Suppressor macrophage (primary cell): Measurements from ENCODE around the gene GRIA3.

Experiments used
- DNase-seq, 4 experiments: peaks; one replicate each; pipeline ENCODE4 v3.0.0-alpha.2; 2020 to 2022

GRIA3 gene

DNA sequence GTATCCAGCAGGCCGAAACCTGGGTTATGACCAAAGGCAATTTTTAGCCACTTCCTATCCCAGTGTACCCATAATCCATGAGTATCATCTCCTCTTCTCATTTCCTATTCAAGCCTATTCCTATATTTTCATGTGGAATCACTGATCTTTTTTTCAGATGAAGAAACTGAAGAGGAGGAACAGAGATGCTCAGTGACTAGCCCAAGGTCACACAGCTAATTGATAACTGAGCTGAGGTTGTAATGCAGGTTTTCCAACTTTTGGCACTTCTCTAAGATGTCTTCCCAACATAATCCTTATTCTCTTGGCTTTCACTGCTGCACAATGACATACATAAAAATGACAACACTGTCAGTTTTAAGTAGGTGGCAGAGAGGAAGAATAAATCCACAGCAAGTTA lies 15.3 kb downstream of the GRIA3 start:
- no peak for DNase-seq

DNA sequence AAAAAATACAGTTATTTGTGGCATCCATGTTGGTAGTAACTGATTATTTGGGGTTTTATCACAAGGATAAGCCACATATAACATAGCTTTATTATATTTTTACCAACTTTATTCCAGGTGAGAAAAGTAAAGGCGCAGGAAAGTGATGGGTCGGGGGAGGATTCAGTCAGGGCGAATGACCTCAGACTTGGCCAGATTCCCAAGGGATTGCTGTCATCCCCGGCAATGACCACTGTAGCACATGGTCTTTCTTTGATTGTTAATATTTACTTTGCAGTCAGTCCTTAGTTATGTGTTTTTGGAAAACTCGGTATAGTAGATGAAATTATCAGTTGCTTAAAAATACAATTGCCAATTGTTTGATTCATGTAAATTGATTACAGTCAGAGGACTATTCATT lies 17.6 kb downstream of the GRIA3 start:
- no peak for DNase-seq

GRCh38 chrX:123202523-123202922 lies 18.4 kb downstream of the GRIA3 start:
- no peak for DNase-seq

DNA sequence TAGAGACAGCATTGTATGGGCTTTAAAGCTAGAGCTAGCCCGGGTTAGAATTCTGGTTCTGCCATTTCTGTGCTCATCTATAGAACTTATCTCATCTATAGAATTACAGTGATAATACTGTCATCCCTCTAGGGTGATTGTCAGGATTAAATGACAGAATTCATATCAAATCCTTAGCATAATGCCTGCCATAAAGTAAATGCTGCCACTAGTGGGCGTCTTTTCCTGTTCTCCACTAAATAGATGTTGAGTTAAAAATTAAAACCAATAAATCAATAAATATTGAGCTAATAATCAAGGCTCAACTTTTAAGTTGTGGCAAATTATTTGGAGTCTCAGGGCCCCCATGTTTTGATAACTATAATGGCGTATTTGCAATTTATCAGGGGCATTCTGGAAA lies 19.7 kb downstream of the GRIA3 start:
- DNase-seq, result no peak

- DNase-seq, result no peak
Measured at GRCh38 chrX:123206176-123206575, 22.1 kb downstream of the GRIA3 start.

DNA sequence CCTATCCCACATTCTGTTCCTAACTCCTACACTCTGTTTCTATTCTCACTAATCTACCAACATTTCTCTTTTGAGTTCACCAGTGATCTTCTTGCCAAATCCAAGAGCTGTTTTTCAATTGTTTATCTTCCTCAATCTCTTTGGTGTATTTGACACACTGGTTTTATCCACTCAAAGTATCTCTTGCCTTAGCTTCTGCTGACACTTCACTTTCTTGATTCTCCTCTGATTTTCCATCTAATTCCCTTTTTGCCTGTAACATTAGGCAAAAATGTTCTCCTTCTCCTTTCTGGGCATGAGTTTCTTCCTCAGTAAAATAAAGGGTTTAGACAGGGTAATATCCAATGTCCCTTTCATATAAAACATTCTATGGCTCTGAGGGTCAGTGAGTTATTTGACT lies 26.2 kb downstream of the GRIA3 start:
- DNase-seq, result no peak

GRCh38 chrX:123215397-123216089 lies 31.5 kb downstream of the GRIA3 start:
- DNase-seq, result no peak

GRCh38 chrX:123217077-123217476 lies 33.0 kb downstream of the GRIA3 start:
- no peak for DNase-seq

DNA sequence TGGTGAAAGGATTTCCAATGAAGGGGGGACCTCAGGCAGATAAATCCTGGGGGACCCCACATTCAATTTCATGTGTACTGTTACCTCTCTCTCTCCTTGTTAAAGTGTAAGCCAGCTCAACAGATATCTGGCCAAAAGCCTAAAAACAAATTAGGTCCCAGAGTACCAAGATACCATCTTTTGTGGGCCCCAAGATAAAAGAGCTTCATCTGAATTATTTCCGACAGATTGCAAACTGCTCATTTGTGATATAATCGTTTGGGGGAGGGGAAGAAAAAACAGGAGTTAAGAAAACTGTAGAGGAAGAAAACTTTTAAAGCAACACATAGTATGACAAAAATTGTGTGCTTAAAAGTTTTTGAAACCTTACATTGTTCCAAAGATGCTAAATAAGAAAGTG lies 33.6 kb downstream of the GRIA3 start:
- DNase-seq, result no peak

GRCh38 chrX:123219916-123220315 lies 35.8 kb downstream of the GRIA3 start:
- no peak for DNase-seq

- no peak for DNase-seq
Measured at GRCh38 chrX:123222920-123223319, 38.8 kb downstream of the GRIA3 start.

- no peak for DNase-seq
Measured at GRCh38 chrX:123223409-123223808, 39.3 kb downstream of the GRIA3 start.

DNA sequence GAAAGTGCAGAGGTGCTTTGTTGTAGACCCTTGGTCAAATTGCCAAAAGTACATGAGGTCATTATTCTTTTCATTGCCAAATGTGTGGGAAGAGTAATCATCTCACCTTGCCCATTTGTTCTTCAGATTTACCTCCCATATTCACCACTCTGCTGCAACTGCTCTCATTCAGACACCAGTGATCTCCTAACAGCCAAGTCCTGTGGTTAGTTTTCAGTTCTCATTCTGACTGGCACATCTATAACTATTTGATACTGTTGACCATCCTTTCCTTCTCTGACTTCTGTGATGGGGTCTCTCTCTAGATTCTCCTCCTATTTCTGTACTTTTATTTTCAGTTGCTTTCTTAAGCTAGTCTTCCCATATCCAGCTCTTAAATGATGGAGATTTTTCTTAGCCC lies 39.8 kb downstream of the GRIA3 start:
- no peak for DNase-seq

GRCh38 chrX:123230798-123231197 lies 46.7 kb downstream of the GRIA3 start:
- DNase-seq, result no peak

DNA sequence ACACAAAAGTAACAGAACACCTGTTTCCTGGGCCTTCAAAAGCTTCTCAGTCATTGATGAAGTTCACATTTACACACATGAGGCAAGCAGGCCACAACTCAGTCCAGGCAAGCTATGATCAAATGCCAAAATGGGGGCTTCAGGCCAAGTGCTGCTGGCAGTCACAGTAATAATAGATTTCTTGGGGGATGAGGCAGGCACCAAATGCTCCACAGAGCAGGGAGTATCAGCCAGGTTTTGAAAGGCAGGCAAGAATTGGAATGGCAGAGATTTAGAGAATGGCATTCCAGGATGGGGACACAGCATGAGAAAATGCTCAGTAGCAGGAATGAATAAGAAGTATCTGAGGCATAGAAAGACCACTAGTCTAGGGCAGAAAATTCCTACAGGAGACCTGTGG lies 52.8 kb downstream of the GRIA3 start:
- no peak for DNase-seq

- no peak for DNase-seq
Measured at GRCh38 chrX:123237271-123237670, 53.2 kb downstream of the GRIA3 start.

GRCh38 chrX:123254457-123254856 lies 70.4 kb downstream of the GRIA3 start:
- DNase-seq, result no peak

- no peak for DNase-seq
Measured at GRCh38 chrX:123256378-123256777, 72.3 kb downstream of the GRIA3 start.

GRCh38 chrX:123260920-123261418 lies 76.9 kb downstream of the GRIA3 start:
- no peak for DNase-seq

DNA sequence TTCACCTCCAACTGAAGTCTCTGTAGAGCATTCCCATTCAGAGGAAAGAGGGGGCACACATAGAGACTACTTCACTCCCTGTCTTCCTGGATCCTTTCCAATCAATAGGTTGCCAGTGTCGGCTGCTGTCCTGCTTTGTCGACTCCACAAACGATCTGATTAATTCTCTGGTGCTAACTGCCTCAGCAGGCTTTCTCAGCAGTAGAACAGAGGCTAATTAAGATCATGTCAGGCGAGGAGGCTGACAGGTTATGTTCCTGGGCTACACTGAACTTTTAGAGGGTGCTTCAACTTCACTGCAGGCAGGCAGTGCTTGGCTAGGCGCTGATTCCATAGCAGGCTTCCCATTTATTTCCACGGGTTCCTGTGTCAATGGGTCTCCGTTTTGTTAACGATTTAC lies 79.2 kb downstream of the GRIA3 start:
- no peak for DNase-seq

GRCh38 chrX:123263747-123264146 lies 79.7 kb downstream of the GRIA3 start:
- DNase-seq, result no peak

GRCh38 chrX:123267220-123267619 lies 83.1 kb downstream of the GRIA3 start:
- no peak for DNase-seq

DNA sequence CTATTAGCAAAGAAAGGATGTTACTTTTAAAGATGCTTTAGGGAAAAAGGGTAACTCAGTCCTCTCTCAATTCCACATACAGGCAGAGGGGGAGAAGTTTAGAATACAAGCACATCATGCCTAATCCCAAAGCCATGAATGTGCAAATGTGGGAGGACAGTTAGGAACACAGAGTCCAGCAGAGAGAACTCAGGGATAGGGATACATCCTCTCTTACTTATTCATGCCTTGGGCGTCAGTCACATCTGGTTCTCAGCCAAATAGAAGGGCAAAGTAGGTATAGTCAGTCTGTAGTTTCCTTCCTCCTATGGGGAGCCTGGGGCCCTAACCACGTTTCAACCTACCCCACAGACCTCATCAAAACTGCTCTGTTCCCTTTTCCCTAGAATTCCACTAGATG lies 87.8 kb downstream of the GRIA3 start:
- no peak for DNase-seq

DNA sequence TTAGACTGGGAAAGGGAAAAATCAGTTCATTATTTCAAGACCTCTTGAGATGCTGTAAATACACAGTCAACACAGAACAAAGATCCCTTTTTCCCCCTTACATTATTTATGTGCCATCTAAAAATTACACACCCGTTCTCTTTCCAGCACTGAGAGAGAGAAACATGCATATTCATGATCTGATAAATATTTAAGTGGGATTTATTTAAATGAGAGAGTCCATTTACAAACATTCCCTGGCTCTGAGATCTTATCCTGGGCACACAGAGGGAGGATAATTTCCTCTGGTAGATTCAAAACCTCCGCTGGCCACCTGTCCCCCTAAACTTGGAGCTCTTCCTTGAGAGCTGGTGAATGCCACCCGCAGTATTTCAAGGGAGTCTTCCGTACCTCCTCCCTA lies 88.6 kb downstream of the GRIA3 start:
- DNase-seq, result no peak

DNA sequence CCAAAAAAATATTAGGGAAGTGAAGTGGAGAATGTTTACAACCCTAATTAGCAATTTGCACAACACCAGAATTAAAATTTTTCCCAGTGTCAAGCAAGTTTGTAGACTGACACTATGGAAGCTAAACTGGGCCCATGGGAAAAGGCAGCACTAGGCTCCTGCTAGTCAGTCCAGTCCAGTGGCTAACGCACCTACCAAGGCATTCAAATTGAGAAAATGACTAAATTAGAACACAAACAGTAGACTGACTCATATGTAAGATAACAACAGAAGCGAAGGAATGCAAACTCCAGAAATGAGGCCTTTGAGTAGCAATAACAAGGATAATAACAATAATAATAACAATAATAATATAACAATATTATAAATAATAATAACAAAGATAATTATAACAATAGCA lies 90.7 kb downstream of the GRIA3 start:
- no peak for DNase-seq
